ENCODE measurements around the gene CFAP46. TPM values are rescaled to one million over a fixed set of nuclear protein-coding genes. Genes with fewer than 3 reads are reported as not detected.

Gene CFAP46
- total RNA-seq, 3 donors from 2014 or later, result 0.78 to 1.0 TPM; not detected in 1

DNA sequence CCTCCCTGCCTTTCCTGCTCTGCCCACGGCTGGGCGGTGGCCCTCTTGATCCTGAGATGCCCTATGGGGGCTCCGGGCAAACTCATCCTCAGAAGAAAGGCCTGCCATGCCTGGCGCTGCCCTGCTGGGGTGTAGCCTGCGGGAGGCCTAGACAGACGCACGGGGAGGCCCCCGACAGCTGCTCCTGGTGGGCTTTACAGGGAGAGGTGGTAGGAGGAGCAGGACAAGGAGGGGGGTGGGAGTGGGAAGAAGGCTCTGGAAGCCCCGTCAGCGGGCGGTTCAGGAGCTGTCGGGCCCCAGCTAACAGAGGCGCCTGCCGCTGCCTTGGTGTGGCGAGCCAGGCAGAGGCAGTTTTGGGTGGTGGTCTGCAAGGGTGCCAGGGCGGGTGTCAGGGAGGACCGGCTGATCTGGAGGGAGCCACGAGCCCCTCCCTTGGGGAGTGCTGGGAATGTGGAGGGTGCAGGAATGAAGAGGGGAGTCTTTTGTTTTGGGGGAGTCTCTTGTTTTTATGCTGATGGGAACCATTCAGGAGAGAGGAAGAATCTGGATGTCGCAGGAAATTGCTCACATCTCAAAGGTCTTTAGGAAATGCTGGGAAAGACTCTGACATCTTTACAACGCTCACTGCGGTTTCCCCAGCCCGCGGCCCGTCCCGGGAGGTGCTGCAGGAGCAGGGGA, 63.5 kb downstream of the CFAP46 start:
- TF ChIP-seq, protein P1, sequence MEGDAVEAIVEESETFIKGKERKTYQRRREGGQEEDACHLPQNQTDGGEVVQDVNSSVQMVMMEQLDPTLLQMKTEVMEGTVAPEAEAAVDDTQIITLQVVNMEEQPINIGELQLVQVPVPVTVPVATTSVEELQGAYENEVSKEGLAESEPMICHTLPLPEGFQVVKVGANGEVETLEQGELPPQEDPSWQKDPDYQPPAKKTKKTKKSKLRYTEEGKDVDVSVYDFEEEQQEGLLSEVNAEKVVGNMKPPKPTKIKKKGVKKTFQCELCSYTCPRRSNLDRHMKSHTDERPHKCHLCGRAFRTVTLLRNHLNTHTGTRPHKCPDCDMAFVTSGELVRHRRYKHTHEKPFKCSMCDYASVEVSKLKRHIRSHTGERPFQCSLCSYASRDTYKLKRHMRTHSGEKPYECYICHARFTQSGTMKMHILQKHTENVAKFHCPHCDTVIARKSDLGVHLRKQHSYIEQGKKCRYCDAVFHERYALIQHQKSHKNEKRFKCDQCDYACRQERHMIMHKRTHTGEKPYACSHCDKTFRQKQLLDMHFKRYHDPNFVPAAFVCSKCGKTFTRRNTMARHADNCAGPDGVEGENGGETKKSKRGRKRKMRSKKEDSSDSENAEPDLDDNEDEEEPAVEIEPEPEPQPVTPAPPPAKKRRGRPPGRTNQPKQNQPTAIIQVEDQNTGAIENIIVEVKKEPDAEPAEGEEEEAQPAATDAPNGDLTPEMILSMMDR (IDR thresholded peaks at IDR 0.05), result no peak
- DNase-seq (peak in 1 of 3 donors; percentile 9), ATAC-seq (no peak)
- intact Hi-C loops (cut with DNase I, micrococcal nuclease), result no loop called here
- Histone ChIP-seq H3K4me1 (ENCODE audit: low read depth) (no peaks in the 10 kb centered on the region), H3K36me3 (ENCODE audit: low read depth) (no peaks in the 10 kb centered on the region), H3K4me3 (no peak overlapping the region), H3K9me3 (no peaks in the 10 kb centered on the region)

DNA sequence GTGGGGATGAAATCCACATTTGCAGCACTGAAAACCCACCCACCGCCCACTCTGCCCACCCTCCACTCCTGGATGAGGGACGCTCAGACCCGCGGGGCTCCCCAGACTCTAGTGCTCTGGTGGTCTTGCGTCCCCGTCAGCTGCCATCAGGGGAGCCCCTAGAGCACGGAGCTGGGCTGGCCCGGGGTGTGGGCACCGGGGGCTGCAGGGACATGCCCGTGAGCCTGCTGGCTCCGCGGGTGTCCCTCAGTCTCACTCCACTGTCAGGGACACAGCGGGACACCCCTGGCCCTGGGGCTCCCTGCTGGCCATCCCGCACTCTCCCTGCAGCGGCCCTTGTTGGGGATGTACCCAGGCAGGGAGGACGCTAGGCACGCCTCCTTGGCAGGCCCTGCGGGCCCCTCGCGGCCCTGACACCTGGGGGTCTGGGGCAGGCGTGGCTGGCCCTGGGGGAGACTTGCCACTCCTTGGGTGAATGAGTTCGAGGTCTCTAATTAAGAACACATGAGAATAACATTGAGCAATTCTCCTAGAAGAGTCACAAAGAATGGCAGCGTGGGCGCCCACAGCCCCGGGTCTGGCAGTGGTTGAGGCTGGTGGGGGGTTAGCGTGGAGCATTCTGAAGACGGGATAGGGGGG, 64.2 kb downstream of the CFAP46 start:
- H3K4me1 ChIP-seq (ENCODE audit: low read depth), result no peaks in the 10 kb centered on the region
- ATAC-seq (no peak), DNase-seq (peak in 1 of 3 donors; percentile 10)
- no peaks in the 10 kb centered on the region for H3K9me3 ChIP-seq
- H3K36me3 ChIP-seq (ENCODE audit: low read depth), result no peaks in the 10 kb centered on the region
- intact Hi-C loops (cut with DNase I, micrococcal nuclease), result no loop called here
- no peak overlapping the region for H3K4me3 ChIP-seq
- TF ChIP-seq, protein P1 (IDR thresholded peaks at IDR 0.05), result no peak

DNA sequence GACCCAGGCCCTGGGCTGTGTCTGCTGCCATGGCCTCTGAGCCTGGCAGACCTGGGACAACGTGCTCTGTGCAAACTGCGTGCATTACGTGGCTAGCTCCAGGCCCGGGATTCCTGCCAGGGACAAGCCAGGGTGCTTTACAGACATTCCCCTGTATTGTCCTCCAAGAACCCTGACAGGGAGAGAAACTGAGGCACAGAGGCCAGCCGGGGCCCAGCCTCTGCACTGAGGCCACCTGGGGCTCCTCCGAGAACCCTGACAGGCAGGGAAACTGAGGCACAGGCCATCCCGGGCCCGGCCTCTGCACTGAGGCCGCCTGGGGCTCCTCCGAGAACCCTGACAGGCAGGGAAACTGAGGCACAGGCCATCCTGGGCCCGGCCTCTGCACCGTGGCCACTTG, 64.9 kb downstream of the CFAP46 start:
- no peaks in the 10 kb centered on the region for H3K4me1 ChIP-seq (ENCODE audit: low read depth)
- no peak for DNase-seq
- no peak for ATAC-seq
- H3K9me3 ChIP-seq, result no peaks in the 10 kb centered on the region
- TF ChIP-seq, protein P1 (IDR thresholded peaks at IDR 0.05), result no peak
- H3K36me3 ChIP-seq (ENCODE audit: low read depth), result no peaks in the 10 kb centered on the region
- H3K4me3 ChIP-seq, result no peak overlapping the region
- intact Hi-C loops (cut with DNase I, micrococcal nuclease), result no loop called here

DNA sequence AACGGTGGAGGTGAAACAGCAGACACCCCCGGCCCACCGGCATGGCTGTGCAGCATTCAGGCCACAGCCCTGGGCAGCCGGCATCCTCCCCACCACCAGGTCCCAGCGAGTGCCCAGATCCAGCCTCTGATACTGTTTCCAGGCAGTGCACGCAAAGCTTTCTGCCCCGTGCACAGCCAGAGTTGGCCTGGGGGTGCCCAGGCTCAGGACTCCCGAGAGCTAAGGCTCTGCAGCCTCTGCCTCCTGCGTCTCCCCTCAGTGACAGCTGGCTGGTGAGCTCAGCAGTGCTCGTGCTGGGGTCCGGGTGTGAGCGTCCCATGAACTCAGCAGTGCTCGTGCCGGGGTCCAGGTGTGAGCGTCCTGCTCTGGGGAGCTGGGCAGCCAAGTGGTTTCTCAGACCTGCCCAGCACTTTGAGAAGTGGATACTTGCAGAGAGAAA, 65.4 kb downstream of the CFAP46 start:
- TF ChIP-seq, protein P1 (IDR thresholded peaks at IDR 0.05), result no peak
- ATAC-seq (no peak), DNase-seq (peak in 1 of 3 donors; percentile 34)
- intact Hi-C loops (cut with DNase I, micrococcal nuclease), result no loop called here
- no peaks in the 10 kb centered on the region for H3K36me3 ChIP-seq (ENCODE audit: low read depth)
- no peak overlapping the region for H3K4me3 ChIP-seq
- H3K4me1 ChIP-seq (ENCODE audit: low read depth), result no peaks in the 10 kb centered on the region
- no peaks in the 10 kb centered on the region for H3K9me3 ChIP-seq

DNA sequence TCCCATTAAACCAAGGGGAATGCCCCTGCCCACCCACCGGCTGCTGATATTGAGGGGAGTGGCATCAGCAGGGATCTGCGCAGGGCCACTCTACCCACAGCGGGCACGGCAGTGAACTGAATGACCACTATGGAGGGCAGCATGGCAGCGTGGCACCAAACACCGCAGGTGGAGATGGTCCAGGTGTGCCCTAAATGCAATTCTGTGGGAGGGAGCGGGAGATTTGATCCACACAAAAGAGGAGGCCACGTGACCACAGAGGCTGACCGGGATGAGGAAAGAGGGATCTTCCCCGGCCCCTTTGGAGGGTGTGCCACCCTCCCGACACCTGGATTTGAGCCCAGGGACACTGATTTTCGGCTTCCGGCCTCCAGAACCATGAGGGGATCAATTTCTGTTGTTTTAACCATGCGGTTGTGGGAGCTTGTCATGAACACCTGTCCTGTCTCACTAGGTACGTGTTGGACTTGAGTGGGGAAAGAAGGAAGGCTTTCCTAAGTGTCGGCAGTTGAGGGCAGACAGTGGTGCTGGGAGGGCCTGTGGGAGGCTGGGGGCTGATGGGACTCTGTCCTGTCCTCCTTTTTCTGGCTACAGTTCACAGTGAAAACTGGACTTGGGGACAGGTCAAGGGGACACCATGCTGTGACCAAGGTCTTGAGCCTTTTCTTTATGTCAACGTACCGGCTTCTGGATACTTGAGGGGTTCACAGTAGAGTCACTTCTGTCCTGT, 66.1 kb downstream of the CFAP46 start:
- ATAC-seq (no peak), DNase-seq (peak in 1 of 3 donors; percentile 43)
- Histone ChIP-seq H3K9me3 (no peaks in the 10 kb centered on the region), H3K4me3 (no peak overlapping the region), H3K36me3 (ENCODE audit: low read depth) (no peaks in the 10 kb centered on the region), H3K4me1 (ENCODE audit: low read depth) (no peaks in the 10 kb centered on the region)
- intact Hi-C loops (cut with DNase I, micrococcal nuclease), result no loop called here
- TF ChIP-seq, protein P1 (IDR thresholded peaks at IDR 0.05), result no peak

All from mucosa of descending colon (tissue), 3 donors.